HG03108 (cell line): ENCODE results near the gene KRCC1.
"Not testable (repeated sequence)": the region's sequence is repeated elsewhere in the genome, so short reads cannot be mapped to it uniquely, and the experiment has no call there.

Source experiments
- ATAC-seq: cut with Tn5 transposase; IDR thresholded peaks from one replicate; pipeline ENCODE4 v1.9.1; 2021; ENCODE audit warnings: moderate library complexity; ENCODE audit not compliant: unreplicated experiment

The KRCC1 gene

DNA sequence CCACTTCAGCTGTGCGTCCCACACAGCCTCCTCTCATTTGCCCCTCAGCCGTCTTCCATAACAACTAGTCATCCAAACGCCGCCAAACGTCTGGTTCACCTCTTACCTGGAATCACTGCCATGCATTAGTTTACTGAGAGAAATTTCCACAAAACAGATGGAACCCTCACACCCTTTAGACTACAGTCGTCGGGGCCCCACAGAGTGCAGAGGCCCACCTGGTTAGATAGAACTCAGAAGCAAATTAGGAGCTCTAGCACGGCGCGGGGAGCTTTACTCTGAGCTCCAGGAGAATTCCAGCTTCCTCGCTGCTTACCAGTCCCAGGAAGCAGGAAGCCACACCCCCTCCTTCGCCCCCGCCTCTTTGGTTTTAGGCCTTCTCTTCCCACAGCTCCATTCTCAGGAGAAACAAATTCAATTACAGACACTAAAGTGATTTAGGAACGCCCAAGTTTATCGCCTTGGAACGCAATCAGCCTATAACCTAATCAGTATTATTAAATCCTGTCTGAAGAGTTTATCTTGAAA is 48.6 kb downstream of the KRCC1 start:
- no peak for ATAC-seq

GRCh38 chr2:88005776-88006175 is 49.8 kb downstream of the KRCC1 start:
- no peak for ATAC-seq

- no peak for ATAC-seq
Observed at GRCh38 chr2:88003074-88003755, 52.4 kb downstream of the KRCC1 start.

- ATAC-seq, result no peak
Observed at GRCh38 chr2:88002359-88002707, 53.2 kb downstream of the KRCC1 start.

GRCh38 chr2:88000474-88000873 is 55.1 kb downstream of the KRCC1 start:
- ATAC-seq, result not testable (repeated sequence)

- ATAC-seq, result no peak
Observed at GRCh38 chr2:87996570-87996969, 59.0 kb downstream of the KRCC1 start.

DNA sequence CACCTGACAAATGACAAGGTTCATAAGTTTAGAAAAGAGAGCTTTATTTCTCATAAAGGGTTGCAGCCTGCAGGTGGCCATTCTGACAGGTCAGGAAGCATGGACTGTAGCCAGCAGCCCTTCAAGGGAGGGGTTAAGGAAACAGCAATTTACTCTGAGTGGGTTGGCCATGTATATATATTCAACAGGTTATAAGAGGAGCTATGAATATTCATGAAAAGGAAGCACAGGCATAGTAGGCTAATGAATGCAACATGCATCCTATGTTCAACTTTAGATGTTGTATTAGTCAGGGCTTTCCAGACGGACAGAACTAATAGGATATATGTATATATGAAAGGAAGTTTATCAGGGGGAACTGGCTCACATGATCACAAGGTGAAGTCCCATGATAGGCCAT is 59.8 kb downstream of the KRCC1 start:
- no peak for ATAC-seq

DNA sequence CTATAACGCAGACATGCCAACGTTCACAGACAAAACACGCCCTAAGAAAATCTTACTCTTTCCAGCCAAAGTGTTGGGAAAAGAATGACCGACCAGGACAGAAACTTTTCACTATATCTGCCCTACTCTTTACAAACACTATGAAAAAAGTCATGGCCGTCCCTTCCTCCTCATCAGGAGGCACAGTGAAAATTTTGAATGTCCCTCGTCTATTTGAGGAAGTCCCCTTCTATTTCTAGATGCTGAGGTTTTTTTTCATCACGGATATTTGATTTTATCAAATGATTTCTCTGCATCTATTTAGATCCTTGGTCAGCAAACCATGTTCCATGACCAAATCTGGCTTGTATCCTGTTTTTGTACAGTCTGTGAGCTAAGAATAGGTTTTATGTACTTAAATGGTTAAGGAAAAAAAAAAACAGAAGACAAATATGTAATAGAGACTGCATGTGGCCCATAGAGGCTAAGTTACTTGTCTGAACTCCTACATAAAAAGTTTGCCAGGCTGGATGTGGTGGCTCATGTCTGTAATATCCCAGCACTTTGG is 61.2 kb downstream of the KRCC1 start:
- ATAC-seq, result not testable (repeated sequence)

GRCh38 chr2:87992569-87992968 is 63.0 kb downstream of the KRCC1 start:
- not testable (repeated sequence) for ATAC-seq

DNA sequence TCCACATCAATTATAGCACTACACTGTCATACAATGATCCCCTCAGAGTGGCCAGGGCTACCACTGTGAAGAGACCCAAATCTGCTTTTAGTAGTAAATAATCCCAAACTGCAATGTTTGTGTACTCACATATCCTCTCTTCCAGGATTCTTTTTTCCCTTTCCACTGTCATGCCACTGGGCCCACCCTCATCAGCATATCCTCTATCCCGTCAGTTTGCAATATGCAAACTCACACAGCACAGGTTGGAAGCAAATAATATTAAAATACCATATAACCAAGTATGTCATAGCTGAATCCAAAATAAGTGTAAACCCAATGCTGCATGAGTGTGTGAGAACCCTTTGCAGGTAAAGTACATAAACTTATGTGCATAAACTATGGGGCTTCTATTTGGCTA is 68.1 kb downstream of the KRCC1 start:
- ATAC-seq, result not testable (repeated sequence)

GRCh38 chr2:87985902-87986301 is 69.7 kb downstream of the KRCC1 start:
- not testable (repeated sequence) for ATAC-seq

DNA sequence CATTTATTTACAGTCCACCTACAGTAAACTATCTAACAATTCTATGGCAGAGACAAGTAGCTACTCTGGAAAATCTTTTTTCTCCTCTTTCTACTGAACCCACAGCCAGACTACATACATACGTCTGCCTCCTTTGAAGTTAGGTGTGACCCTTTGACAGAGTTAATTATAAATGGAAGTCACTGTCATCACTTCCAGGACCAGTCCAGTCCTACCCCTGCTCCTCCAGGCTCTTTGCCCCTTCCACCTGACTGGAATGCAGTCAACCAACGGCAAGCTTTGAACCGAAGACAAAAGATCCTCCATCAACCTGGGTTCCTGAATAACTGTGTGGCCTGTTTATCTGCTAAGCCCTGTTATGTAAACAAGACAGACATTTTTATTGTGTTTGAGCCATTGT is 74.4 kb downstream of the KRCC1 start:
- ATAC-seq, result not testable (repeated sequence)
